Dendritic cell treated with granulocyte-macrophage colony-stimulating factor and Interleukin-4, amounts not matched to agents 40 ng/mL and 50 ng/mL, for 4 days (primary cell): ENCODE results near the gene SLC34A1.
"Not testable (repeated sequence)": the region's sequence is repeated elsewhere in the genome, so short reads cannot be mapped to it uniquely, and the experiment has no call there.

Experiments
- H3K27ac Mint-ChIP-seq: one replicate; pipeline ENCODE4 v1.8.0; 2022; ENCODE audit warnings: mild to moderate bottlenecking, mixed read lengths
- H3K27me3 Mint-ChIP-seq: one replicate; pipeline ENCODE4 v1.8.0; 2022; ENCODE audit warnings: mild to moderate bottlenecking, mixed read lengths
- H3K36me3 Mint-ChIP-seq: one replicate; pipeline ENCODE4 v1.8.0; 2022; ENCODE audit warnings: low read depth, mixed read lengths
- H3K4me1 Mint-ChIP-seq: one replicate; pipeline ENCODE4 v1.8.0; 2022; ENCODE audit warnings: low read depth, mixed read lengths
- H3K4me3 Mint-ChIP-seq: one replicate; pipeline ENCODE4 v1.8.0; 2022; ENCODE audit warnings: mild to moderate bottlenecking, moderate library complexity, mixed read lengths
- H3K9me3 Mint-ChIP-seq: one replicate; pipeline ENCODE4 v1.8.0; 2022; ENCODE audit warnings: mixed read lengths
- intact Hi-C: fragments of 100-400 bp; cut with micrococcal nuclease; formaldehyde crosslinking; loops from one replicate; pipeline ENCODE4 v1.15.0; 2022

Gene SLC34A1

GRCh38 chr5:177367981-177368868 is 16.0 kb upstream of the SLC34A1 start:
- Mint-ChIP-seq H3K36me3 (peaks cover 90% of the 10 kb centered on the region), H3K27me3 (no peaks in the 10 kb centered on the region), H3K4me1 (peaks cover 75% of the 10 kb centered on the region), H3K9me3 (no peaks in the 10 kb centered on the region), H3K4me3 (no peak overlapping the region), H3K27ac (peak overlapping the region; percentile 16)
- intact Hi-C loops = no loop called here

- peak overlapping the region; percentile 16 for H3K27ac Mint-ChIP-seq
- no peaks in the 10 kb centered on the region for H3K9me3 Mint-ChIP-seq
- intact Hi-C loops = no loop called here
- peaks cover 68% of the 10 kb centered on the region for H3K4me1 Mint-ChIP-seq
- no peak overlapping the region for H3K4me3 Mint-ChIP-seq
- H3K27me3 Mint-ChIP-seq = no peaks in the 10 kb centered on the region
- H3K36me3 Mint-ChIP-seq = peaks cover 99% of the 10 kb centered on the region
These were observed 15.2 kb upstream of the SLC34A1 start for GRCh38 chr5:177368869-177369644.

- intact Hi-C loops = no loop called here
- peak overlapping the region; percentile 16 for H3K27ac Mint-ChIP-seq
- peaks cover 99% of the 10 kb centered on the region for H3K36me3 Mint-ChIP-seq
- peaks cover 61% of the 10 kb centered on the region for H3K4me1 Mint-ChIP-seq
- no peak overlapping the region for H3K4me3 Mint-ChIP-seq
- no peaks in the 10 kb centered on the region for H3K9me3 Mint-ChIP-seq
- H3K27me3 Mint-ChIP-seq = no peaks in the 10 kb centered on the region
These were observed 14.4 kb upstream of the SLC34A1 start for GRCh38 chr5:177369645-177370440.

GRCh38 chr5:177370488-177371119 is 13.6 kb upstream of the SLC34A1 start:
- intact Hi-C loops = no loop called here
- peak overlapping the region; percentile 44 for H3K4me3 Mint-ChIP-seq

GRCh38 chr5:177371120-177372033 is 12.9 kb upstream of the SLC34A1 start:
- H3K27me3 Mint-ChIP-seq = no peaks in the 10 kb centered on the region
- intact Hi-C loops = no loop called here
- no peak overlapping the region for H3K27ac Mint-ChIP-seq
- H3K36me3 Mint-ChIP-seq = peaks cover 88% of the 10 kb centered on the region
- H3K4me1 Mint-ChIP-seq = peaks cover 49% of the 10 kb centered on the region
- H3K4me3 Mint-ChIP-seq = no peak overlapping the region
- no peaks in the 10 kb centered on the region for H3K9me3 Mint-ChIP-seq

More at GRCh38 chr5:177370488-177371119, 13.6 kb upstream of the SLC34A1 start:
- Mint-ChIP-seq H3K9me3 (no peaks in the 10 kb centered on the region), H3K36me3 (peaks cover 95% of the 10 kb centered on the region), H3K27ac (no peak overlapping the region), H3K4me1 (peaks cover 57% of the 10 kb centered on the region), H3K27me3 (no peaks in the 10 kb centered on the region)

- H3K4me1 Mint-ChIP-seq = peaks cover 42% of the 10 kb centered on the region
- intact Hi-C loops = no loop called here
- no peaks in the 10 kb centered on the region for H3K27me3 Mint-ChIP-seq
These were observed 12.0 kb upstream of the SLC34A1 start for GRCh38 chr5:177372034-177372896.

GRCh38 chr5:177372910-177373309 is 11.3 kb upstream of the SLC34A1 start:
- intact Hi-C loops = no loop called here
- Mint-ChIP-seq H3K9me3 (no peaks in the 10 kb centered on the region), H3K4me3 (no peak overlapping the region), H3K4me1 (peaks cover 41% of the 10 kb centered on the region), H3K27me3 (peaks cover 6% of the 10 kb centered on the region), H3K36me3 (peaks cover 72% of the 10 kb centered on the region), H3K27ac (no peak overlapping the region)

More at GRCh38 chr5:177372034-177372896, 12.0 kb upstream of the SLC34A1 start:
- H3K4me3 Mint-ChIP-seq = no peak overlapping the region
- no peaks in the 10 kb centered on the region for H3K9me3 Mint-ChIP-seq
- H3K27ac Mint-ChIP-seq = no peak overlapping the region
- peaks cover 79% of the 10 kb centered on the region for H3K36me3 Mint-ChIP-seq

- no peak overlapping the region for H3K27ac Mint-ChIP-seq
- H3K36me3 Mint-ChIP-seq = peaks cover 63% of the 10 kb centered on the region
- intact Hi-C loops = no loop called here
- no peaks in the 10 kb centered on the region for H3K9me3 Mint-ChIP-seq
- no peak overlapping the region for H3K4me3 Mint-ChIP-seq
- peaks cover 33% of the 10 kb centered on the region for H3K4me1 Mint-ChIP-seq
- H3K27me3 Mint-ChIP-seq = peaks cover 10% of the 10 kb centered on the region
These were observed 10.4 kb upstream of the SLC34A1 start for GRCh38 chr5:177373806-177374205.

GRCh38 chr5:177374211-177374610 is 10.0 kb upstream of the SLC34A1 start:
- intact Hi-C loops = no loop called here

GRCh38 chr5:177375516-177375915 is 8.7 kb upstream of the SLC34A1 start:
- H3K4me1 Mint-ChIP-seq = peaks cover 32% of the 10 kb centered on the region

More at GRCh38 chr5:177374211-177374610, 10.0 kb upstream of the SLC34A1 start:
- Mint-ChIP-seq H3K27ac (no peak overlapping the region), H3K9me3 (no peaks in the 10 kb centered on the region), H3K36me3 (peaks cover 59% of the 10 kb centered on the region), H3K4me1 (peaks cover 33% of the 10 kb centered on the region), H3K4me3 (no peak overlapping the region), H3K27me3 (peaks cover 10% of the 10 kb centered on the region)

GRCh38 chr5:177376107-177376506 is 8.1 kb upstream of the SLC34A1 start:
- Mint-ChIP-seq H3K27ac (no peak overlapping the region), H3K27me3 (peaks cover 15% of the 10 kb centered on the region), H3K9me3 (no peaks in the 10 kb centered on the region), H3K36me3 (peaks cover 40% of the 10 kb centered on the region), H3K4me1 (peaks cover 31% of the 10 kb centered on the region), H3K4me3 (no peak overlapping the region)
- intact Hi-C loops = no loop called here

More at GRCh38 chr5:177375516-177375915, 8.7 kb upstream of the SLC34A1 start:
- Mint-ChIP-seq H3K27me3 (peaks cover 14% of the 10 kb centered on the region), H3K36me3 (peaks cover 46% of the 10 kb centered on the region)
- H3K9me3 Mint-ChIP-seq, H3K27ac Mint-ChIP-seq, H3K4me3 Mint-ChIP-seq, intact Hi-C loops: not testable (repeated sequence)
